GM19397 (cell line): ENCODE data around the gene ZNF543.
A peak's percentile ranks its signal among the peaks of the same experiment; 100 is the strongest.
"Not testable (repeated sequence)": the region's sequence is repeated elsewhere in the genome, so short reads cannot be mapped to it uniquely, and the experiment has no call there.

Source experiments
- ATAC-seq: cut with Tn5 transposase; IDR thresholded peaks from one replicate; pipeline ENCODE4 v1.9.1; 2021; ENCODE audit warnings: mild to moderate bottlenecking, moderate library complexity; ENCODE audit not compliant: unreplicated experiment

Gene ZNF543

GRCh38 chr19:57319869-57320179 is 448 bp upstream of the ZNF543 start:
- ATAC-seq, result no peak

GRCh38 chr19:57321116-57321515 is 844 bp downstream of the ZNF543 start:
- no peak for ATAC-seq

DNA sequence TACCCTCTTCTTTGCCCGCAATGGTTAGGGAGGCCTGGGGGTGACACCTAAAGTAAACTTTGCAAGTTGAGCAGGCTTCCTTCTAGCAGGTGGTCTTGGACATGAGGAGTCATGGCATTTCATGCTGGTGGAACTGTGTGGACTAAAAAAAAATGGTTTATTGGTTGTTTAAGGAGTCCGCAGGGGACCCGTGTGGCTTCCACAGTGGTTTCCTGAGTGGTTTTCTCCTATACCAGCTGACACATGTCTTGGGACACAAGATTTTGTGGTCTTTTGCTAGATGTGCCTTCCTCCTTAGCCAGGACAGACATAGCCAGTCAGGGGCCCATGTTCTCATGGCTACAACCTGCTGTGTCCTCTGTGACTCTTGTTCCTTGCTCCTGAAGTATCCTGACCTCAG is 1.5 kb downstream of the ZNF543 start:
- no peak for ATAC-seq

DNA sequence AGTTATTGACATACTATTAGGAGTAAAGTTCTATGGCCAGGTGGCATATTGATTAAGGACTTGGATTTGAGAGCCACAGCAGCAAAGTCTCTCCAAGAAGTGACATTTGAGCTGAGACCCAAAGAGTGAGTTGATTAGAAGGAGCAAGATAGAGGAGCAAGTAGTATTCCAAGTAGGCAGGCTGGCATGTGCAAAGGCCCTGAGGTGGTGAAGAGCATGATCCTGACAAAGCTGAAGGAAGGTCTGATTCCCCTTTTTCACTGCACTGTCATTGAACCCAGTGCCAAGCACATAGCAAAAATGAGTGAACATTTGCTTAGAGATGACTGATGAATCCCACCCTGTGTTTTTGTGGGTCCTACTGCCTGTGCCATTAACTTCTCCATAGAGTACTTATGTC is 4.7 kb downstream of the ZNF543 start:
- no peak for ATAC-seq

- ATAC-seq, result no peak
Measured at GRCh38 chr19:57327993-57328392, 7.7 kb downstream of the ZNF543 start.

GRCh38 chr19:57334191-57334590 is 13.9 kb downstream of the ZNF543 start:
- no peak for ATAC-seq

DNA sequence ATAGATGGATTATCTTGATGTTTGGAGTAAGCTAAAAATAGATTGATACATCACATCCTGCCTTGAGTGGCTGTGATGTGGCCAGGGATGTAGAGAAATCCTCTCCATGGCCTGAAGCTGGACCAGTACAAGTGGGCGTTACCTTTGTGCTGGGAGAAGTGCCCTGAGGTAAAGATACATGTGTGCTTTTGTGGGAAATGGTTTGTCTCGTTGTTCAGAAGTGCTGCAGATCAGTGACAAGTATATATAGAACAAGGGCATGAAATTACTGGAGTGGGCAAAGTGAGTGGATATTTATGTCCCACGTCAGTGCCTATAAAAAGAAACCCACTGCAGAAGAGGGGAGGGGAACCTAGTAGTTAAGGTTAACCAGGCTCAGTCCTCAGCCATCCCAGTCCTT is 18.6 kb downstream of the ZNF543 start:
- no peak for ATAC-seq

DNA sequence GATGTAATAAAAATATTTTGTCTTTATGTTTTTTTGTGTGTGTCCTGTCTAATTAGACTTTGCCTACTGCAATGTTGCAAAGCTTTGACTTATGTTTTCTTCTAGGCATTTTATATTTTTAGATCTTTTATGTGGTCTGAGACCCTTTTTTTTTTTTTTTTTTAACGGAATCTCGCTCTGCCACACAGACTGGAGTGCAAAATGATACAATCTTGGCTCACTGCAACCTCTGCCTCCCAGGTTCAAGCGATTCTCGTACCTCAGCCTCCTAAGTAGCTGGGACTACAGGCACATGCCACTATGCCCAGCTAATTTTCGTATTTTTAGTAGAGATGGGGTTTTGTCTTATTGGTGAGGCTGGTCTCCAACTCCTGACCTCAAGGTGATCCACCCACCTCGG is 22.3 kb downstream of the ZNF543 start:
- no peak for ATAC-seq

DNA sequence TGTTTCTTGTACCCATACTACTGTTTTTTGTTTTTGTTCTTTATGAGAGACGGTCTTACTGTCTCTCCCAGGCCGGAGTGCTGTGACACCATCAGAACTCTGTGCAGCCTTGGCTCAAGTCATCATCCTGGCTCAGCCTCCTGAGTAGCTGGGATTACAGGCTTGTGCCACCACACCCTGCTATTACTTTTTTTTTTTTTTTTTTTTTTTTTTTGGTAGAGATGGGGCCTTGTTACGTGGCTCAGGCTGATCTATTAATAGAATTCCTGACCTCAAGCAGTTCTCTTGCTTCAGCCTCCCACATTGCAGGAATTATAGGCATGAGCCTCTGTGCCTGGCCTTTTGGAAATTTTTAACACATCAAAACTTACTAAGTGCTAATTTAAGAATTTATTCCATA is 27.9 kb downstream of the ZNF543 start:
- no peak for ATAC-seq

- ATAC-seq, result peak; percentile 98
Measured at GRCh38 chr19:57350877-57351805, 30.9 kb downstream of the ZNF543 start, which contains the start of gene ZNF304. Gene ZNF304, plus strand, starts transcription at chr19:57351271. Its CDS starts 394 bp downstream, at chr19:57351665.

DNA sequence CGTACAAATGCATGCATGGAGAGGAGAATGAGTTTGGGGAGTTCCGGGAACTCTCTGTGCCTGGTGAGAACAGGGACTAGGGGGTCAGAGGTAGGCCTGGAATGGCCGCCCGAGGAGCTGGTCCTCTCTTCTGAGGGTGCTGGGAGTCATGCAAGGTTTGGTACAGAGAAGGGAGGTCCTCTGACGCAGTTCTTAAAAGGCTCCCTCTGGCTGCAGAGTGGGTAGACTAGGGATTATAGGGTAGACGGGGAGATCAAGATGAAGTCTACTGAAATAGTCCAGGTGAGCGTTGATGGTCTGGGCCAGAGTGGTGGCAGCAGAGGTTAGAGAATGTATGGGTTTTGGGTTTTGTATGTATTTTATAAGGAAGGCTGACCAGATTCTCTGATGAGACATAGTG is 31.6 kb downstream of the ZNF543 start:
- no peak for ATAC-seq

DNA sequence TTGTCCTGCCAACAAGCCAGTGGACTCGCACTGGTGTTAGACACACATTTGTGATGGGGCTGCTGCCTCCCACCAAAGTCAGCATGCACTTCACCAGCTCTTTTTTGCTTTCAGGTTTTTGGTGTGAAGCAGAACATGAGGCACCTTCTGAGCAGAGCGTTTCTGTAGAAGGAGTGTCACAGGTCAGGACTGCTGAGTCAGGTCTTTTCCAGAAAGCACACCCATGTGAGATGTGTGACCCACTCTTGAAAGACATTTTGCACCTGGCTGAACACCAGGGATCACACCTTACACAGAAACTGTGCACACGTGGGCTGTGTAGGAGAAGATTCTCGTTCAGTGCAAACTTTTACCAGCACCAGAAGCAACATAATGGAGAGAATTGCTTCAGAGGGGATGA is 35.6 kb downstream of the ZNF543 start:
- ATAC-seq, result no peak

DNA sequence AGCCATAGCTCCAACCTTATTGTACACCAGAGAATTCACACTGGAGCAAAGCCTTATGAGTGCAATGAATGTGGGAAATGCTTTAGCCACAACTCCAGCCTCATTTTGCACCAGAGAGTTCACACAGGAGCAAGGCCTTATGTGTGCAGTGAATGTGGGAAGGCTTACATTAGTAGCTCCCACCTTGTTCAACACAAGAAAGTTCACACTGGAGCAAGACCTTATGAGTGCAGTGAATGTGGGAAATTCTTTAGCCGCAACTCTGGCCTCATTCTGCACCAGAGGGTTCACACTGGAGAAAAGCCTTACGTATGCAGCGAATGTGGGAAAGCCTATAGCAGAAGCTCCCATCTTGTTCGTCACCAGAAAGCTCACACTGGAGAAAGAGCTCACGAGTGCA is 37.1 kb downstream of the ZNF543 start:
- ATAC-seq, result no peak

DNA sequence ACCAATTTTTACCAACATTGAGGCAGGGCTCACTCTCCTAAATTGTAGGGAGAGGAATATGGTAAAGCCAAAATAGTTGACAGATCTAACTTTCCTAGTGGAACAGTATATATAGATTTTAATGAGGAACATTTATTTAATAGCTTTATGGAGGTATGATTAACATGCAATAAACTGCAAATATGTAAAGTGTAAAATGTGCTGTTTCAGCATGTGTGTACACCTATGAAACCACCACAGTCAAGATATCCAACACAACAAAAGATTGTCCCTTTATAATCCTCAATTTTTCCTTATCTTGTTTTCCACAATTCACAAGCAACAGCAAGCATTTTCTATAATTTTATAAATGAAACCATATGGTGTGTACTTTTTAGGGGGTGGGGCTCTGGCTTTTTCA is 39.0 kb downstream of the ZNF543 start:
- no peak for ATAC-seq

DNA sequence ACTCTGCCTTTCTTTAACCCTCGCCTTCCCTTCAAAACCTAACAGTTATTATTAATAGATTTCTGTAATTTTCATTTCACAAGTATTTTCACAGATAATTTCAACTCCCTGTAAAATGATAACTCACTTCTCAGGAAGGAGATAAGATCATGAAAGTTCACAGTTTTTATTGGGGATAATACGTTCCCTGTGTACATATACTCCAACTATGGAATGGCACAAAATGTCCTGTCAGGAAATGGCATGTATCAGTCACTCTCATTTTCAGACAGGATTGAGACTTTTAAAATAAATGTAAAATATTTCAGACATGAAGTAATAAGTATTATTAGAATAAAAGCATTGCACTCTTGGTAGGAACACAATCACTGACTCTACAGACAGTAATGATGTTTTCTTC is 42.1 kb downstream of the ZNF543 start:
- ATAC-seq, result no peak

DNA sequence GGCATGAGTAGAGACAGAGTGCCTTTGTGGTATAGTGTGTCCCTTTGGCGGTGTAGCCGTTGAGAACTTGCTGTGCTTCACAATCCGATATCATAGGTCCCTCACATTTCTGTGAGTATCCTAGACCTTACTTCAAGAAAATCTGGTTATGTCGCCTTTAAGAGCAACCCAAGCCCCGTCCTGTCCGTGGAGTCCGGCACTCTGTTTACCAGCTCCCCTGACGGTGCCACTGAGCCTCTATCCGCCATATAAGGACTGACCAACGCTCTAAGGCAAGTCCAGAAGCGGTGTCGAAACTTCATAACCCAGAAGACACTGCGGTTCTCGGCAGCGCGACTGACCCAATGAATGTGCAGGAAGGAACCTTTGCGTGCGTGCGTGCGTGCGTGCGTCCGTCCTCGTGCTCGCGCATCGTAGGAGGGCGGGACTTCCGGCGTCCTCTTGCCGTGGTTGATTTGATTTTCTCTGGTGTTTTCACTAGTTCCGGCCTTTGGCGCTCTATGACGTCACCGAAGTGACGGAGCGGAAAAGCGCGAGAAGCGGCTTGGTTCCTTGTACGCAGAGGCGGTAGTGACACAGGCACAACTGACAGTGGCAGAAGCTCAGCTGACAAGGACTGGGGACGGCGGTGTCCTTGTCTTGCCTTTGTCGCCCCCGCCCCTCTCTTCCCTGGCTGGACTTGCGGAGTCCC is 42.9 kb downstream of the ZNF543 start, which contains the start of the genes TRAPPC2B and ZNF547:
TSS of gene TRAPPC2B (plus strand) at position 555 of the 691 bp plus-strand sequence. CDS start 1,283 bp downstream, outside the sequence.
TSS of gene ZNF547 (plus strand) at position 555 of the 691 bp plus-strand sequence. CDS start 5,005 bp downstream, outside the sequence.
- peak; percentile 97 for ATAC-seq

- ATAC-seq, result no peak
Measured at GRCh38 chr19:57363688-57364181, 43.5 kb downstream of the ZNF543 start.

- no peak for ATAC-seq
Measured at GRCh38 chr19:57366776-57367175, 46.5 kb downstream of the ZNF543 start.

- no peak for ATAC-seq
Measured at GRCh38 chr19:57374179-57374578, 53.9 kb downstream of the ZNF543 start.

GRCh38 chr19:57374647-57375046 is 54.4 kb downstream of the ZNF543 start:
- ATAC-seq, result not testable (repeated sequence)

DNA sequence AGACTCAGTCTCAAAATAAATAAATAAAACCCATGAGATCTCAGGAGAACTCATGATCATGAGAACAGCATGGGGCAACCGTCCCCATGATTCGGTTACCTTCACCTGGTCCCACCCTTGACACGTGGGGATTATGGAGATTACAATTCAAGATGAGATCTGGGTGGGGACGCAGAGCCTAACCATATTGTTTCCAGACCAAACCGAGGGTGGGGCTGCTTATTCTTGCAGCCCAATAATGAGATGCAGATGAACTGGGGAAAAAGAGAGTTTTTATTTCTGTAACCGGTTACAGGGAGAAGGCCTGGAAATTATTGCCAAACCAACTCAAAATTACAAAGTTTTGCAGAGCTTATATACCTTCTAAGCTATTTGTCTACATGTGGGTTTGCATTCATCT is 55.9 kb downstream of the ZNF543 start:
- no peak for ATAC-seq
